ENCODE data around the gene TMEM8B. TPM values are rescaled to one million over a fixed set of nuclear protein-coding genes. Genes with fewer than 3 reads are reported as not detected.

TMEM8B gene
- total RNA-seq, 1 experiment from 2014 or later, result 7.2 TPM

GRCh38 chr9:35828716-35829083 lies 328 bp upstream of the TMEM8B start, which contains the start of gene FAM221B:
Gene FAM221B, minus strand, starts transcription at chr9:35828732. Its CDS starts 2,571 bp downstream, at chr9:35826161.
- Histone ChIP-seq H3K4me3 (replicated peaks in 1 of 2; ENCODE audit: low read depth in 1 of 2, low read length in 2 of 2) (peak within 1 kb of the TSS; percentile 61 to 70), H3K36me3 (ENCODE audit: control insufficient read depth in 1 of 2, insufficient read depth in 2 of 2, low read length in 2 of 2) (no peaks in the 10 kb centered on the region), H3K9me2 (ENCODE audit: insufficient read depth) (no peaks in the 10 kb centered on the region), H3K4me1 (ENCODE audit: control insufficient read depth in 1 of 2, insufficient read depth in 2 of 2, low read length in 2 of 2) (peaks cover 3 to 26% of the 10 kb centered on the region in 2 experiments; a peak in 3 of 4 replicates), H3K9me3 (ENCODE audit: control insufficient read depth in 1 of 2, insufficient read depth in 1 of 2, low read depth in 1 of 2, low read length in 2 of 2) (no peaks in the 10 kb centered on the region), H3K4me2 (ENCODE audit: low read length) (peak within 1 kb of the TSS; percentile 94), H2AFZ (ENCODE audit: low read depth, low read length, poor library complexity, severe bottlenecking) (peak within 1 kb of the TSS; percentile 56), H4K20me1 (ENCODE audit: insufficient read depth) (no peaks in the 10 kb centered on the region), H3K27ac (ENCODE audit: low read depth, low read length) (peak within 1 kb of the TSS; percentile 40; the same call in 1 of the 2 replicates), H3K79me2 (ENCODE audit: insufficient read depth, low read length) (no peaks in the 10 kb centered on the region), H3K9ac (ENCODE audit: low read length) (peak within 1 kb of the TSS; percentile 67), H3K27me3 (ENCODE audit: insufficient read depth, low read length) (no peaks in the 10 kb centered on the region)
- TF ChIP-seq POLR2AphosphoS5 (IDR thresholded peaks at IDR 0.05; ENCODE audit: low read depth, low read length) (no peak), EZH2phosphoT487 (IDR thresholded peaks at IDR 0.05; ENCODE audit: borderline replicate concordance) (no peak), MAX (IDR thresholded peaks at IDR 0.05) (no peak), EGR1 (IDR thresholded peaks at IDR 0.05; ENCODE audit: low read depth) (no peak), YY1 (IDR thresholded peaks at IDR 0.05; ENCODE audit: extremely low read depth, insufficient replicate concordance, low read depth, low read length) (no peak), CBX3 (IDR thresholded peaks at IDR 0.05; ENCODE audit: low read depth) (no peak), REST (IDR thresholded peaks at IDR 0.05; ENCODE audit: low read depth) (no peak), ZFX (IDR thresholded peaks at IDR 0.05) (no peak), ELF1 (IDR thresholded peaks at IDR 0.05; ENCODE audit: borderline replicate concordance, low read depth) (no peak), CTCF (IDR thresholded peaks at IDR 0.05 in 2 of 3, conservative IDR thresholded peaks at IDR 0.05 in 1 of 3; ENCODE audit: borderline replicate concordance in 1 of 3, insufficient read depth in 1 of 3, low read depth in 2 of 3, low read length in 2 of 3) (no peak), POLR2A (IDR thresholded peaks at IDR 0.05; ENCODE audit: borderline replicate concordance, extremely low read depth, insufficient read depth, insufficient read length) (no peak), CEBPB (IDR thresholded peaks at IDR 0.05; ENCODE audit: low read depth) (no peak), TCF7L2 (IDR thresholded peaks at IDR 0.05; ENCODE audit: borderline replicate concordance, extremely low read depth, insufficient read depth, insufficient read length) (no peak), EZH2 (IDR thresholded peaks at IDR 0.05) (no peak), ZNF274 (IDR thresholded peaks at IDR 0.05; ENCODE audit: low read depth, low read length) (no peak), SRF (IDR thresholded peaks at IDR 0.05; ENCODE audit: low read depth) (no peak)
- no TSS peak for BruUV-seq (replicated peaks)
- intact Hi-C loops (cut with micrococcal nuclease), result no loop called here
- ATAC-seq, result no peak
- no peak for DNase-seq (ENCODE audit: low read depth, low spot score)
- ChIA-PET POLR2A (no interaction called here), RAD21 (ENCODE audit: low non-redundant PET in 1 of 2, low total read pairs in 2 of 2, uncharacterized antibody in 2 of 2, unreplicated experiment in 2 of 2) (no interaction called here), CTCF (interaction anchor here (1.0 to 1.1 kb wide), 2 partner anchors 54 to 117 kb away, joined by 3 to 8 read pairs; no protein-coding TSS in a partner anchor)
